Measurements from ENCODE around the gene SLC16A12. TPM values are rescaled to one million over a fixed set of nuclear protein-coding genes. Genes with fewer than 3 reads are reported as not detected.
A peak's percentile ranks its signal among the peaks of the same experiment; 100 is the strongest.

The SLC16A12 gene
- total and polyA plus RNA-seq, 4 donors = 0.03 to 10.7 (median 0.94) TPM

DNA sequence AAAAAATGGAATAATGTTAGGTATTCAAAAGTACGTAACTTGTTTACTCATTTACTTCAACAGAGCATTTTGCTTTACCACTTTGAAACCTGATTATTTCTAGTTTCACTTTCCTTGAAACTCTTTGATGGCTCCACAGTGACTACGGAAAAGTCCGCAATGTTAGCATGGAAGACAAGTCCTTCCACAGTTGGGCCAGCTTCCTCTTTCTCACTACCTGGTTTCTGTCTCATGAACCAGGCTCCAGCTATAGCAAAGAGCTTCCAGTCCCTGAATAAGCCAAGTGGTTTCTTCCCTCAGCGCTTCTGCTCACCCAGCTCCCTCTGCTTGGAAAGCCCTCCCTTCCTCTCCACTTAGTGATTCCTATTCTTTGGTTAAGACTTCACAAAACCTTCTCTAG lies 44.8 kb upstream of the SLC16A12 start:
- Histone ChIP-seq H3K27me3 (ENCODE audit: control insufficient read depth in 4 of 4, insufficient read depth in 4 of 4, low read length in 3 of 4) (no peaks in the 10 kb centered on the region), H3K36me3 (ENCODE audit: control insufficient read depth in 4 of 4, insufficient read depth in 3 of 4, low read depth in 1 of 4, low read length in 3 of 4) (peaks cover 2 to 5% (median 3%) of the 10 kb centered on the region in 4 donors), H3K4me3 (ENCODE audit: low read depth in 1 of 3, low read length in 3 of 3) (peak overlapping the region in 1 of 3 donors; percentile 2), H3K27ac (ENCODE audit: low read depth in 1 of 2, low read length in 2 of 2) (peak overlapping the region; percentile 44 to 63), H3K9me3 (ENCODE audit: control insufficient read depth in 4 of 4, low read length in 3 of 4) (no peaks in the 10 kb centered on the region), H3K4me1 (ENCODE audit: control insufficient read depth in 4 of 4, insufficient read depth in 4 of 4, low read length in 3 of 4) (no peaks in the 10 kb centered on the region), H3K9ac (ENCODE audit: low read depth in 1 of 2, low read length in 2 of 2) (no peak overlapping the region)
- TF ChIP-seq GABPA (IDR thresholded peaks at IDR 0.05 in 1 of 2, conservative IDR thresholded peaks at IDR 0.05 in 1 of 2) (no peak), HNF4G (IDR thresholded peaks at IDR 0.05) (no peak), YY1 (IDR thresholded peaks at IDR 0.05) (peak; percentile 12), FOXA2 (IDR thresholded peaks at IDR 0.05) (no peak)
- WGBS = 68% methylated on average over 4 of the region's 4 CpGs
- no peak for DNase-seq (ENCODE audit: low spot score)

DNA sequence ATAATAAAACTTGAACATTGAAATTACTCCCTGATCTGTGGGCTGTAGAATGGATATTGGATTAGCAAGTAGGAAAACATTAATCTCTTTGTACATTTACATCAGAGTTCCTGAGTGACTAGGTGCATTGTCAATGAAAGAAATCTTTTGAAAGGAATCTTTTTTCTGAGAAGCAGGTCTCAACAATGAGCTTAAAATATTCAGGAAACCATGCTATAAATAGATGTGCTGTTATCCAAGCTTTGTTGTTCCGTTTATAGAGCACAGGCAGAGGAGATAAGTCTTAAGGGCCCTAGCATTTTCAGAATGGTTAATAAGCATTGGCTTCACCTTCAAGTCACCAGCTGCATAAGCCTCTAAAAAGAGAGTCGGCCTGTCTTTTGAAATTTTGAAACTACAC lies 41.3 kb upstream of the SLC16A12 start:
- Histone ChIP-seq H3K4me3 (ENCODE audit: low read depth in 1 of 3, low read length in 3 of 3) (no peak overlapping the region), H3K27me3 (ENCODE audit: control insufficient read depth in 4 of 4, insufficient read depth in 4 of 4, low read length in 3 of 4) (no peaks in the 10 kb centered on the region), H3K4me1 (ENCODE audit: control insufficient read depth in 4 of 4, insufficient read depth in 4 of 4, low read length in 3 of 4) (peaks cover 0 to 8% (median 1%) of the 10 kb centered on the region in 4 donors), H3K27ac (ENCODE audit: low read depth in 1 of 2, low read length in 2 of 2) (no peak overlapping the region), H3K9me3 (ENCODE audit: control insufficient read depth in 4 of 4, low read length in 3 of 4) (no peaks in the 10 kb centered on the region), H3K9ac (ENCODE audit: low read depth in 1 of 2, low read length in 2 of 2) (no peak overlapping the region), H3K36me3 (ENCODE audit: control insufficient read depth in 4 of 4, insufficient read depth in 3 of 4, low read depth in 1 of 4, low read length in 3 of 4) (no peaks in the 10 kb centered on the region)
- DNase-seq (ENCODE audit: low spot score) = no peak
- no peak for TF ChIP-seq GABPA (IDR thresholded peaks at IDR 0.05 in 1 of 2, conservative IDR thresholded peaks at IDR 0.05 in 1 of 2)
- TF ChIP-seq HNF4A (conservative IDR thresholded peaks at IDR 0.05) = no peak
- no peak for TF ChIP-seq FOXA2 (IDR thresholded peaks at IDR 0.05)
- no peak for TF ChIP-seq REST (IDR thresholded peaks at IDR 0.05)
- WGBS = 89% methylated on average over 2 of the region's 2 CpGs

DNA sequence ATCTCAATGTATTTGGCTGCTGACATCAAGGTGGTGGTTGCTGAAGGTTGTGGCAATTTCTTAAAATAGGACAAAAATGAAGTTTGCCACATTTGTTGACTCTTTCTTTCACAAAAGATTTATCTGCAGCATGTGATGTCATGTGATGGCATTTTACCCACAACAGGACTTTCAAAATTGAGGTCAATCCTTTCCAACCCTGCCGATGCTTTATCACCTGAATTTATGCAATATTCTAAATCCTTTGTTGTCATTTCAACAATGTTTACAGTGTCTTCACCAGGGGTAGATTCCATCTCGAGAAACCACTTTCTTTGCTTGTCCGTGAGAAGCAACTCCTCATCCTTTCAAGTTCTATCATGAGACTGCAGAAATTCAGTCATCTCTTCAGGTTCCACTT lies 40.6 kb upstream of the SLC16A12 start:
- Histone ChIP-seq H3K4me3 (ENCODE audit: low read depth in 1 of 3, low read length in 3 of 3) (no peak overlapping the region), H3K9ac (ENCODE audit: low read depth in 1 of 2, low read length in 2 of 2) (no peak overlapping the region), H3K9me3 (ENCODE audit: control insufficient read depth in 4 of 4, low read length in 3 of 4) (no peaks in the 10 kb centered on the region), H3K36me3 (ENCODE audit: control insufficient read depth in 4 of 4, insufficient read depth in 3 of 4, low read depth in 1 of 4, low read length in 3 of 4) (no peaks in the 10 kb centered on the region), H3K27ac (ENCODE audit: low read depth in 1 of 2, low read length in 2 of 2) (no peak overlapping the region), H3K4me1 (ENCODE audit: control insufficient read depth in 4 of 4, insufficient read depth in 4 of 4, low read length in 3 of 4) (peaks cover 0 to 8% (median 1%) of the 10 kb centered on the region in 4 donors), H3K27me3 (ENCODE audit: control insufficient read depth in 4 of 4, insufficient read depth in 4 of 4, low read length in 3 of 4) (no peaks in the 10 kb centered on the region)
- WGBS = 60% methylated on average over 3 of the region's 3 CpGs
- no peak for DNase-seq (ENCODE audit: low spot score)
- TF ChIP-seq FOXA2 (IDR thresholded peaks at IDR 0.05) (peak; percentile 17), RXRA (IDR thresholded peaks at IDR 0.05) (peak; percentile 16 to 81), YY1 (IDR thresholded peaks at IDR 0.05) (peak; percentile 45), FOXA1 (IDR thresholded peaks at IDR 0.05) (peak; percentile 36), TAF1 (conservative IDR thresholded peaks at IDR 0.05) (no peak), SP1 (IDR thresholded peaks at IDR 0.05) (peak; percentile 33), CTCF (IDR thresholded peaks at IDR 0.05; ENCODE audit: low read depth, low read length, missing input control) (no peak), HNF4A (conservative IDR thresholded peaks at IDR 0.05) (peak in 1 of 2 donors; percentile 54), NR2F2 (IDR thresholded peaks at IDR 0.05) (no peak), JUND (IDR thresholded peaks at IDR 0.05) (peak in 1 of 2 donors; percentile 27), GABPA (IDR thresholded peaks at IDR 0.05 in 1 of 2, conservative IDR thresholded peaks at IDR 0.05 in 1 of 2) (no peak), ATF3 (IDR thresholded peaks at IDR 0.05) (no peak), REST (IDR thresholded peaks at IDR 0.05) (no peak)
- TF ChIP-seq, protein P1, sequence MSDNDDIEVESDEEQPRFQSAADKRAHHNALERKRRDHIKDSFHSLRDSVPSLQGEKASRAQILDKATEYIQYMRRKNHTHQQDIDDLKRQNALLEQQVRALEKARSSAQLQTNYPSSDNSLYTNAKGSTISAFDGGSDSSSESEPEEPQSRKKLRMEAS (IDR thresholded peaks at IDR 0.05) = no peak
- TF ChIP-seq, protein P2, sequence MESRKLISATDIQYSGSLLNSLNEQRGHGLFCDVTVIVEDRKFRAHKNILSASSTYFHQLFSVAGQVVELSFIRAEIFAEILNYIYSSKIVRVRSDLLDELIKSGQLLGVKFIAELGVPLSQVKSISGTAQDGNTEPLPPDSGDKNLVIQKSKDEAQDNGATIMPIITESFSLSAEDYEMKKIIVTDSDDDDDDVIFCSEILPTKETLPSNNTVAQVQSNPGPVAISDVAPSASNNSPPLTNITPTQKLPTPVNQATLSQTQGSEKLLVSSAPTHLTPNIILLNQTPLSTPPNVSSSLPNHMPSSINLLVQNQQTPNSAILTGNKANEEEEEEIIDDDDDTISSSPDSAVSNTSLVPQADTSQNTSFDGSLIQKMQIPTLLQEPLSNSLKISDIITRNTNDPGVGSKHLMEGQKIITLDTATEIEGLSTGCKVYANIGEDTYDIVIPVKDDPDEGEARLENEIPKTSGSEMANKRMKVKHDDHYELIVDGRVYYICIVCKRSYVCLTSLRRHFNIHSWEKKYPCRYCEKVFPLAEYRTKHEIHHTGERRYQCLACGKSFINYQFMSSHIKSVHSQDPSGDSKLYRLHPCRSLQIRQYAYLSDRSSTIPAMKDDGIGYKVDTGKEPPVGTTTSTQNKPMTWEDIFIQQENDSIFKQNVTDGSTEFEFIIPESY (IDR thresholded peaks at IDR 0.05) = no peak

Data from liver (tissue), 9 donors.